GM12878 (cell line): ENCODE measurements around the gene ANKRD55. TPM values are rescaled to one million over a fixed set of nuclear protein-coding genes. Genes with fewer than 3 reads are reported as not detected.

ENCODE experiments used
- ATAC-seq: fragments of 200-7000 bp; cut with Tn5 transposase; 3 replicates; pipeline ENCODE4 v1.9.1; 2020; ENCODE audit warnings: mild to moderate bottlenecking, moderate library complexity
- BruUV-seq: library from RNA; stranded (reverse); fragments of 400-500 nt; replicated peaks from 2 replicates; lab custom pipeline; 2021; lab: Mats Ljungman, UMichigan
- CTCF ChIA-PET: fragments of 300-600 bp; sonication (Branson Sonifier 250); formaldehyde crosslinking; extraction: SDS; loops from one replicate; lab custom pipeline; 2021; ENCODE audit warnings: inconsistent platforms; lab: Yijun Ruan, JAX
- POLR2A ChIA-PET: fragments of 350-600 bp; formaldehyde crosslinking; extraction: SDS; loops from one replicate; lab custom pipeline; 2021; ENCODE audit warnings: inconsistent platforms; lab: Charles Lee
- RAD21 ChIA-PET: fragments of 300-600 bp; sonication (Branson Sonifier 250); formaldehyde crosslinking; loops from one replicate; lab custom pipeline; 2023; ENCODE audit warnings: antibody characterized with exemption; ENCODE audit not compliant: unreplicated experiment; lab: Charles Lee
- SMC1A ChIA-PET: fragments of 300-600 bp; sonication (Branson Sonifier 250); formaldehyde crosslinking; loops from one replicate; lab custom pipeline; 2023; ENCODE audit not compliant: unreplicated experiment, uncharacterized antibody; lab: Charles Lee
- DNase-seq: peaks from one replicate; pipeline ENCODE4 v3.0.0-alpha.2; 2011; ENCODE audit warnings: low read depth, low spot score
- FAIRE-seq: peaks from 3 replicates; lab custom pipeline; 2011; peaks lifted over from hg19 to GRCh38; lab: Jason Lieb, UNC
- H2AFZ ChIP-seq: 2 replicates; pipeline ENCODE4 v1.6.0; 2011; ENCODE audit warnings: low read depth, low read length, control low read depth; ENCODE audit not compliant: control insufficient read depth
- H3K27ac ChIP-seq: 2 replicates; pipeline ENCODE4 v1.5.1; 2011; ENCODE audit warnings: control low read depth; ENCODE audit not compliant: control insufficient read depth, insufficient read depth
- H3K27me3 ChIP-seq, 2 experiments: replicated peaks in 1 of 2; 2 replicates each; pipeline versions ENCODE4 v1.6.0 to v1.6.1; 2011; ENCODE audit warnings: low read length in 1 of 2; ENCODE audit not compliant: control insufficient read depth in 2 of 2, insufficient read depth in 2 of 2
- H3K36me3 ChIP-seq, 2 experiments: 2 replicates each; pipeline ENCODE4 v1.5.1; 2011; ENCODE audit warnings: low read length in 1 of 2; ENCODE audit not compliant: control insufficient read depth in 2 of 2, insufficient read depth in 2 of 2
- H3K4me1 ChIP-seq: 2 replicates; pipeline ENCODE4 v1.6.1; 2011; ENCODE audit warnings: mild to moderate bottlenecking, low read length, moderate library complexity, mixed read lengths; ENCODE audit not compliant: control insufficient read depth, insufficient read depth
- H3K4me2 ChIP-seq: 2 replicates; pipeline ENCODE4 v1.6.0; 2011; ENCODE audit warnings: control low read depth; ENCODE audit not compliant: control insufficient read depth, insufficient read depth
- H3K4me3 ChIP-seq: fragments of 200-600 bp; sonication (generic); 2 replicates; pipeline ENCODE4 v1.5.1; 2016
- H3K79me2 ChIP-seq: 2 replicates; pipeline ENCODE4 v1.6.0; 2011; ENCODE audit warnings: low read length; ENCODE audit not compliant: control insufficient read depth, insufficient read depth
- H3K9ac ChIP-seq: 2 replicates; pipeline ENCODE4 v1.8.0; 2011; ENCODE audit warnings: low read length, control low read depth, mixed read lengths; ENCODE audit not compliant: control insufficient read depth, insufficient read depth
- H3K9me3 ChIP-seq: replicated peaks from 3 replicates; pipeline ENCODE4 v1.5.1; 2011; ENCODE audit warnings: mild to moderate bottlenecking, low read length; ENCODE audit not compliant: control insufficient read depth, insufficient read depth
- H4K20me1 ChIP-seq: 2 replicates; pipeline ENCODE4 v1.6.0; 2011; ENCODE audit not compliant: control insufficient read depth, insufficient read depth
- BACH1 ChIP-seq: fragments of 450-650 bp; IDR thresholded peaks from 2 replicates; pipeline ENCODE4 v1.6.1; 2017; ENCODE audit warnings: mild to moderate bottlenecking, borderline replicate concordance
- CEBPB ChIP-seq, 2 experiments: fragments of 150-350 bp in 1 of 2; IDR thresholded peaks; 2 replicates each; pipeline ENCODE4 v1.6.1; 2012 to 2014; ENCODE audit warnings: low read depth in 2 of 2, low read length in 2 of 2, borderline replicate concordance in 1 of 2, inconsistent platforms in 1 of 2
- EED ChIP-seq: sonication (generic); IDR thresholded peaks from 2 replicates; pipeline ENCODE4 v1.6.1; 2016; ENCODE audit warnings: antibody characterized with exemption, low read depth
- FOXM1 ChIP-seq: IDR thresholded peaks from 2 replicates; pipeline ENCODE4 v1.6.1; 2012; ENCODE audit warnings: low read depth, mild to moderate bottlenecking, inconsistent platforms, low read length, moderate library complexity
- KLF5 ChIP-seq: fragments of 450-650 bp; IDR thresholded peaks from 2 replicates; pipeline ENCODE4 v1.6.1; 2014; ENCODE audit warnings: mild to moderate bottlenecking; ENCODE audit not compliant: partially characterized antibody
- NFYB ChIP-seq: IDR thresholded peaks from 2 replicates; pipeline ENCODE4 v1.6.1; 2011; ENCODE audit warnings: low read depth, mild to moderate bottlenecking, low read length, improper control_type of control experiment, moderate library complexity; ENCODE audit not compliant: insufficient read depth
- NR2C2 ChIP-seq: IDR thresholded peaks from 2 replicates; pipeline ENCODE4 v1.6.1; 2011; ENCODE audit warnings: borderline replicate concordance, low read depth; ENCODE audit not compliant: control insufficient read depth, insufficient read length
- SPI1 ChIP-seq: IDR thresholded peaks from 2 replicates; pipeline ENCODE4 v1.6.1; 2011; ENCODE audit warnings: low read depth, mild to moderate bottlenecking, low read length, moderate library complexity, borderline replicate concordance; ENCODE audit not compliant: insufficient read depth
- SREBF1 ChIP-seq: IDR thresholded peaks from 2 replicates; pipeline ENCODE4 v1.6.1; 2012; ENCODE audit warnings: mild to moderate bottlenecking, low read length
- ZBED1 ChIP-seq: IDR thresholded peaks from 2 replicates; pipeline ENCODE4 v1.6.1; 2016; ENCODE audit warnings: borderline replicate concordance
- WGBS: methylation state at CpG from one replicate; pipeline ENCODE4 v1.1.6; 2016; ENCODE audit warnings: low lambda C conversion rate; ENCODE audit not compliant: insufficient replicate concordance, insufficient coverage; ENCODE audit errors: missing lambda C conversion rate; 5-methylcytosine and 5-hydroxymethylcytosine counted together
- in situ Hi-C: fragments of 300-500 bp; cut with MboI; formaldehyde crosslinking; loops from 9 replicates; pipeline ENCODE4 v1.14.3; 2018; ENCODE audit warnings: mixed read lengths
- intact Hi-C: fragments of 100-400 bp; cut with micrococcal nuclease; formaldehyde crosslinking; loops from one replicate; pipeline ENCODE4 v1.14.2; 2022; ENCODE audit not compliant: unreplicated experiment
- polyA plus RNA-seq, 11 experiments: library from polyadenylated mRNA; depleted of rRNA in 4 of 11; unstranded in 6 of 11; stranded (reverse) in 5 of 11; fragments of >200 nt; fragmentation: Nextera tagmentation in 4 of 11; fragmentation: Illumina TruSeq in 1 of 11; extraction: Ambion mirVana in 4 of 11; extraction: Trizol in 1 of 11; gene quantifications; 1 replicate in 1 of 11; 2 replicates in 10 of 11; pipeline versions ENCODE4 v1.2.1 to v1.2.3, GENCODE V29; 2011 to 2016; ENCODE audit warnings: inconsistent platforms in 2 of 11, missing spikeins in 2 of 11, low read depth in 1 of 11
- total RNA-seq, 4 experiments: library from RNA; depleted of rRNA in 3 of 4; stranded (reverse); fragments of >200 nt in 3 of 4; fragmentation: Illumina TruSeq in 1 of 4; extraction: Trizol in 1 of 4; gene quantifications; 2 replicates each; pipeline versions ENCODE4 v1.2.1 to v1.2.3, GENCODE V29; 2013 to 2021
- TF ChIP-seq, protein P1 (sequence below): fragments of 150-350 bp; IDR thresholded peaks from 2 replicates; pipeline ENCODE4 v1.6.1; 2014; ENCODE audit warnings: mild to moderate bottlenecking, low read depth, low read length

ANKRD55 gene
- total and polyA plus RNA-seq, 10 of the 15 experiments (the other 5 are each of a cell fraction or from before 2014, with no cell fraction given): 0.04 TPM; not detected in 9

- intact Hi-C loops (no loop called here), in situ Hi-C loops (no loop called here)
- no TSS peak for BruUV-seq
- H3K79me2 ChIP-seq: no peaks in the 10 kb centered on the region
- no peaks in the 10 kb centered on the region for H3K4me1 ChIP-seq
- no peak for TF ChIP-seq KLF5
- TF ChIP-seq EED: no peak
- TF ChIP-seq SPI1: no peak
- TF ChIP-seq ZBED1: no peak
- TF ChIP-seq NR2C2: no peak
- no peak for TF ChIP-seq NFYB
- TF ChIP-seq FOXM1: no peak
- no peak for TF ChIP-seq BACH1
- TF ChIP-seq, protein P1, sequence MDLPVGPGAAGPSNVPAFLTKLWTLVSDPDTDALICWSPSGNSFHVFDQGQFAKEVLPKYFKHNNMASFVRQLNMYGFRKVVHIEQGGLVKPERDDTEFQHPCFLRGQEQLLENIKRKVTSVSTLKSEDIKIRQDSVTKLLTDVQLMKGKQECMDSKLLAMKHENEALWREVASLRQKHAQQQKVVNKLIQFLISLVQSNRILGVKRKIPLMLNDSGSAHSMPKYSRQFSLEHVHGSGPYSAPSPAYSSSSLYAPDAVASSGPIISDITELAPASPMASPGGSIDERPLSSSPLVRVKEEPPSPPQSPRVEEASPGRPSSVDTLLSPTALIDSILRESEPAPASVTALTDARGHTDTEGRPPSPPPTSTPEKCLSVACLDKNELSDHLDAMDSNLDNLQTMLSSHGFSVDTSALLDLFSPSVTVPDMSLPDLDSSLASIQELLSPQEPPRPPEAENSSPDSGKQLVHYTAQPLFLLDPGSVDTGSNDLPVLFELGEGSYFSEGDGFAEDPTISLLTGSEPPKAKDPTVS: no peak
- TF ChIP-seq SREBF1: no peak
- TF ChIP-seq CEBPB (IDR thresholded peaks at IDR 0.05; ENCODE audit: borderline replicate concordance in 1 of 2, low read depth in 2 of 2, low read length in 2 of 2): no peak
- H3K4me3 ChIP-seq: no peak overlapping the region
- H3K36me3 ChIP-seq: no peaks in the 10 kb centered on the region
- 51% methylated on average over 3 of the region's 3 CpGs for WGBS
- no peak overlapping the region for H3K27ac ChIP-seq
- H3K4me2 ChIP-seq: no peak overlapping the region
- H3K9me3 ChIP-seq: no peaks in the 10 kb centered on the region; the same call in 2 of the 3 replicates
- SMC1A ChIA-PET: interaction anchor here (1.2 kb wide), 1 partner anchor 315 kb away, joined by 3 read pairs; no protein-coding TSS in a partner anchor
- ATAC-seq (no peak), DNase-seq (no peak), FAIRE-seq (peak; percentile 13)
- H3K9ac ChIP-seq: no peak overlapping the region
- no peak overlapping the region for H2AFZ ChIP-seq
- RAD21 ChIA-PET: no interaction called here
- H4K20me1 ChIP-seq: no peaks in the 10 kb centered on the region
- CTCF ChIA-PET: no interaction called here
- POLR2A ChIA-PET: no interaction called here
- H3K27me3 ChIP-seq: no peaks in the 10 kb centered on the region
These were observed 16.9 kb upstream of the ANKRD55 start for GRCh38 chr5:56250011-56250410.
